ENCODE data around the gene NFASC.
A peak's percentile ranks its signal among the peaks of the same experiment; 100 is the strongest.

The NFASC gene

GRCh38 chr1:204975568-204976235, 105.0 kb downstream of the NFASC start:
- peak; percentile 25 for DNase-seq (ENCODE audit: low read depth, low spot score)
- no peak overlapping the region for H3K4me3 ChIP-seq (ENCODE audit: low read length)
- no peaks in the 10 kb centered on the region for H3K27me3 ChIP-seq (ENCODE audit: control insufficient read depth, insufficient read depth, low read length)
- 100% methylated on average over 1 of the region's 8 CpGs for WGBS (ENCODE audit: insufficient coverage, insufficient read length)
- no peak overlapping the region for H3K27ac ChIP-seq (ENCODE audit: low read length)
- H3K4me1 ChIP-seq (ENCODE audit: control insufficient read depth, insufficient read depth, low read length), result no peaks in the 10 kb centered on the region
- peaks cover 2% of the 10 kb centered on the region; the same call in 1 of the 2 replicates for H3K36me3 ChIP-seq (ENCODE audit: control insufficient read depth, insufficient read depth, low read length)
- H3K9me3 ChIP-seq (ENCODE audit: control insufficient read depth, insufficient read depth, low read length), result no peaks in the 10 kb centered on the region

- H3K27ac ChIP-seq (ENCODE audit: low read length), result no peak overlapping the region
- H3K9me3 ChIP-seq (ENCODE audit: control insufficient read depth, insufficient read depth, low read length), result no peaks in the 10 kb centered on the region
- no peak overlapping the region for H3K4me3 ChIP-seq (ENCODE audit: low read length)
- no CpG with 5 or more reads among the region's 13 CpGs for WGBS (ENCODE audit: insufficient coverage, insufficient read length)
- H3K27me3 ChIP-seq (ENCODE audit: control insufficient read depth, insufficient read depth, low read length), result no peaks in the 10 kb centered on the region
- no peaks in the 10 kb centered on the region for H3K4me1 ChIP-seq (ENCODE audit: control insufficient read depth, insufficient read depth, low read length)
- H3K36me3 ChIP-seq (ENCODE audit: control insufficient read depth, insufficient read depth, low read length), result peaks cover 2% of the 10 kb centered on the region; the same call in 1 of the 2 replicates
- DNase-seq (ENCODE audit: low read depth, low spot score), result no peak
Measured at GRCh38 chr1:204976646-204977045, 106.0 kb downstream of the NFASC start.

- DNase-seq (ENCODE audit: low read depth, low spot score), result no peak
- H3K4me1 ChIP-seq (ENCODE audit: control insufficient read depth, insufficient read depth, low read length), result no peaks in the 10 kb centered on the region
- no peak overlapping the region for H3K27ac ChIP-seq (ENCODE audit: low read length)
- no peak overlapping the region for H3K4me3 ChIP-seq (ENCODE audit: low read length)
- H3K27me3 ChIP-seq (ENCODE audit: control insufficient read depth, insufficient read depth, low read length), result no peaks in the 10 kb centered on the region
- no peaks in the 10 kb centered on the region for H3K9me3 ChIP-seq (ENCODE audit: control insufficient read depth, insufficient read depth, low read length)
- H3K36me3 ChIP-seq (ENCODE audit: control insufficient read depth, insufficient read depth, low read length), result peaks cover 2% of the 10 kb centered on the region; the same call in 1 of the 2 replicates
- WGBS (ENCODE audit: insufficient coverage, insufficient read length), result no CpG with 5 or more reads among the region's 8 CpGs
Measured at GRCh38 chr1:204977318-204977717, 106.7 kb downstream of the NFASC start.

GRCh38 chr1:204978782-204979181, 108.1 kb downstream of the NFASC start:
- no CpG with 5 or more reads among the region's 14 CpGs for WGBS (ENCODE audit: insufficient coverage, insufficient read length)
- Histone ChIP-seq H3K27ac (ENCODE audit: low read length) (no peak overlapping the region), H3K36me3 (ENCODE audit: control insufficient read depth, insufficient read depth, low read length) (peaks cover 2% of the 10 kb centered on the region; the same call in 1 of the 2 replicates), H3K4me1 (ENCODE audit: control insufficient read depth, insufficient read depth, low read length) (no peaks in the 10 kb centered on the region), H3K4me3 (ENCODE audit: low read length) (no peak overlapping the region), H3K9me3 (ENCODE audit: control insufficient read depth, insufficient read depth, low read length) (no peaks in the 10 kb centered on the region), H3K27me3 (ENCODE audit: control insufficient read depth, insufficient read depth, low read length) (no peaks in the 10 kb centered on the region)
- DNase-seq (ENCODE audit: low read depth, low spot score), result no peak

GRCh38 chr1:204979306-204979705, 108.6 kb downstream of the NFASC start:
- peaks cover 2% of the 10 kb centered on the region; the same call in 1 of the 2 replicates for H3K36me3 ChIP-seq (ENCODE audit: control insufficient read depth, insufficient read depth, low read length)

GRCh38 chr1:204979891-204980649, 109.4 kb downstream of the NFASC start:
- H3K36me3 ChIP-seq (ENCODE audit: control insufficient read depth, insufficient read depth, low read length), result 0 out of 2 replicates have a peak, but pooled peaks cover 2% of the 10 kb centered on the region
- H3K9me3 ChIP-seq (ENCODE audit: control insufficient read depth, insufficient read depth, low read length), result no peaks in the 10 kb centered on the region
- H3K27ac ChIP-seq (ENCODE audit: low read length), result no peak overlapping the region
- no peak overlapping the region for H3K4me3 ChIP-seq (ENCODE audit: low read length)
- no peaks in the 10 kb centered on the region for H3K4me1 ChIP-seq (ENCODE audit: control insufficient read depth, insufficient read depth, low read length)
- no peaks in the 10 kb centered on the region for H3K27me3 ChIP-seq (ENCODE audit: control insufficient read depth, insufficient read depth, low read length)
- DNase-seq (ENCODE audit: low read depth, low spot score), result no peak
- WGBS (ENCODE audit: insufficient coverage, insufficient read length), result no CpG with 5 or more reads among the region's 10 CpGs

More at GRCh38 chr1:204979306-204979705, 108.6 kb downstream of the NFASC start:
- H3K27me3 ChIP-seq (ENCODE audit: control insufficient read depth, insufficient read depth, low read length), result no peaks in the 10 kb centered on the region
- H3K9me3 ChIP-seq (ENCODE audit: control insufficient read depth, insufficient read depth, low read length), result no peaks in the 10 kb centered on the region
- WGBS (ENCODE audit: insufficient coverage, insufficient read length), result no CpG with 5 or more reads among the region's 18 CpGs
- no peak for DNase-seq (ENCODE audit: low read depth, low spot score)
- no peak overlapping the region for H3K27ac ChIP-seq (ENCODE audit: low read length)
- H3K4me1 ChIP-seq (ENCODE audit: control insufficient read depth, insufficient read depth, low read length), result no peaks in the 10 kb centered on the region
- H3K4me3 ChIP-seq (ENCODE audit: low read length), result no peak overlapping the region

GRCh38 chr1:204980840-204981405, 110.3 kb downstream of the NFASC start:
- no peaks in the 10 kb centered on the region for H3K27me3 ChIP-seq (ENCODE audit: control insufficient read depth, insufficient read depth, low read length)
- WGBS (ENCODE audit: insufficient coverage, insufficient read length), result no CpG with 5 or more reads among the region's 3 CpGs

GRCh38 chr1:204983136-204983535, 112.5 kb downstream of the NFASC start:
- Histone ChIP-seq H3K36me3 (ENCODE audit: control insufficient read depth, insufficient read depth, low read length) (no peaks in the 10 kb centered on the region), H3K27me3 (ENCODE audit: control insufficient read depth, insufficient read depth, low read length) (no peaks in the 10 kb centered on the region), H3K9me3 (ENCODE audit: control insufficient read depth, insufficient read depth, low read length) (no peaks in the 10 kb centered on the region), H3K4me1 (ENCODE audit: control insufficient read depth, insufficient read depth, low read length) (no peaks in the 10 kb centered on the region), H3K4me3 (ENCODE audit: low read length) (no peak overlapping the region), H3K27ac (ENCODE audit: low read length) (no peak overlapping the region)
- DNase-seq (ENCODE audit: low read depth, low spot score), result no peak
- no CpG with 5 or more reads among the region's 11 CpGs for WGBS (ENCODE audit: insufficient coverage, insufficient read length)

More at GRCh38 chr1:204980840-204981405, 110.3 kb downstream of the NFASC start:
- H3K4me1 ChIP-seq (ENCODE audit: control insufficient read depth, insufficient read depth, low read length), result no peaks in the 10 kb centered on the region
- H3K27ac ChIP-seq (ENCODE audit: low read length), result no peak overlapping the region
- H3K9me3 ChIP-seq (ENCODE audit: control insufficient read depth, insufficient read depth, low read length), result no peaks in the 10 kb centered on the region
- 0 out of 2 replicates have a peak, but pooled peaks cover 2% of the 10 kb centered on the region for H3K36me3 ChIP-seq (ENCODE audit: control insufficient read depth, insufficient read depth, low read length)
- H3K4me3 ChIP-seq (ENCODE audit: low read length), result no peak overlapping the region
- no peak for DNase-seq (ENCODE audit: low read depth, low spot score)

GRCh38 chr1:204983881-204984280, 113.2 kb downstream of the NFASC start:
- WGBS (ENCODE audit: insufficient coverage, insufficient read length), result no CpG with 5 or more reads among the region's 10 CpGs

GRCh38 chr1:204984499-204984898, 113.8 kb downstream of the NFASC start:
- no CpG with 5 or more reads among the region's 8 CpGs for WGBS (ENCODE audit: insufficient coverage, insufficient read length)

More at GRCh38 chr1:204983881-204984280, 113.2 kb downstream of the NFASC start:
- Histone ChIP-seq H3K9me3 (ENCODE audit: control insufficient read depth, insufficient read depth, low read length) (no peaks in the 10 kb centered on the region), H3K4me3 (ENCODE audit: low read length) (no peak overlapping the region), H3K36me3 (ENCODE audit: control insufficient read depth, insufficient read depth, low read length) (no peaks in the 10 kb centered on the region), H3K27me3 (ENCODE audit: control insufficient read depth, insufficient read depth, low read length) (no peaks in the 10 kb centered on the region), H3K27ac (ENCODE audit: low read length) (no peak overlapping the region), H3K4me1 (ENCODE audit: control insufficient read depth, insufficient read depth, low read length) (no peaks in the 10 kb centered on the region)
- no peak for DNase-seq (ENCODE audit: low read depth, low spot score)

More at GRCh38 chr1:204984499-204984898, 113.8 kb downstream of the NFASC start:
- no peaks in the 10 kb centered on the region for H3K9me3 ChIP-seq (ENCODE audit: control insufficient read depth, insufficient read depth, low read length)
- no peaks in the 10 kb centered on the region for H3K36me3 ChIP-seq (ENCODE audit: control insufficient read depth, insufficient read depth, low read length)
- DNase-seq (ENCODE audit: low read depth, low spot score), result no peak
- no peaks in the 10 kb centered on the region for H3K27me3 ChIP-seq (ENCODE audit: control insufficient read depth, insufficient read depth, low read length)
- no peaks in the 10 kb centered on the region for H3K4me1 ChIP-seq (ENCODE audit: control insufficient read depth, insufficient read depth, low read length)
- no peak overlapping the region for H3K27ac ChIP-seq (ENCODE audit: low read length)
- H3K4me3 ChIP-seq (ENCODE audit: low read length), result no peak overlapping the region
